Stimulated activated naive CD4-positive, alpha-beta T cell treated with Interleukin-2 at 50 U/mL for 16 hours (primary cell): ENCODE measurements around the gene TNS3.

Source experiments
- DNase-seq: peaks from one replicate; lab custom pipeline; 2025; lab: John Stamatoyannopoulos, UW

The TNS3 gene

DNA sequence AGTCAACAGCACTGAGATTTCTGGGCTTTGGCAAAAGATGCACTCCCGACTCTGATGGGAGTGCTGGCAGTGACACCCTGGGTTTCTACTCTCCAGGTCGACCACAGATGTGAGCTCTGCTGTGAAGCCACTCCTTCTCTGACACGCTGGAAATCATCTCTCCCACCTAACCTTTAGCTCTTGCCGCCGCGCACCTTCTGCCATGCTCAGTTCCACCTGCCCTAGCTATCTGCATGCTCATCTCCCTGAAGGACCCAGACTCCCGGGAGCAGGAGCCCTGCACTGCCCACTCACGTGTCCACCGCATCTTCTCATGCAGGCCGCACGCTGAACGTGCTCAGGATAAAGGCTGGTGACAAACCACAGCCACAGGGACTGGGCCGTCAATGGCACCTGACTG lies 174.8 kb downstream of the TNS3 start:
- no peak for DNase-seq

DNA sequence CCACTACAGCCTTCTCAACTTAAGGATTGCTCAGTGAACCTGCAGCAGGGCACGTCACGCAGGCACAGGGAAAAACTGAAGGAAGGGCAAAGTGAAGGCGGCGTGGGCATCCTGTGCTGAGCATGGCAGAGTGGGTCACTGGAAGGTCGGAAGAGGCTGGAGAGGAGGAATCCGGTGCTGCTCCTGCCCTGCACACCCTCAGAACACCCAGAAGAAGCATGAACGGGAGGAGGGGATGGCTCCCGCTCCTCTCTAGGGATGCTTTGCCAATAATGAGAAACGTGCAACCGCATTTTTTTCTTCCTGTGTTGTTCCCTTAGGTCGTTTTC lies 175.1 kb downstream of the TNS3 start:
- DNase-seq = no peak

DNA sequence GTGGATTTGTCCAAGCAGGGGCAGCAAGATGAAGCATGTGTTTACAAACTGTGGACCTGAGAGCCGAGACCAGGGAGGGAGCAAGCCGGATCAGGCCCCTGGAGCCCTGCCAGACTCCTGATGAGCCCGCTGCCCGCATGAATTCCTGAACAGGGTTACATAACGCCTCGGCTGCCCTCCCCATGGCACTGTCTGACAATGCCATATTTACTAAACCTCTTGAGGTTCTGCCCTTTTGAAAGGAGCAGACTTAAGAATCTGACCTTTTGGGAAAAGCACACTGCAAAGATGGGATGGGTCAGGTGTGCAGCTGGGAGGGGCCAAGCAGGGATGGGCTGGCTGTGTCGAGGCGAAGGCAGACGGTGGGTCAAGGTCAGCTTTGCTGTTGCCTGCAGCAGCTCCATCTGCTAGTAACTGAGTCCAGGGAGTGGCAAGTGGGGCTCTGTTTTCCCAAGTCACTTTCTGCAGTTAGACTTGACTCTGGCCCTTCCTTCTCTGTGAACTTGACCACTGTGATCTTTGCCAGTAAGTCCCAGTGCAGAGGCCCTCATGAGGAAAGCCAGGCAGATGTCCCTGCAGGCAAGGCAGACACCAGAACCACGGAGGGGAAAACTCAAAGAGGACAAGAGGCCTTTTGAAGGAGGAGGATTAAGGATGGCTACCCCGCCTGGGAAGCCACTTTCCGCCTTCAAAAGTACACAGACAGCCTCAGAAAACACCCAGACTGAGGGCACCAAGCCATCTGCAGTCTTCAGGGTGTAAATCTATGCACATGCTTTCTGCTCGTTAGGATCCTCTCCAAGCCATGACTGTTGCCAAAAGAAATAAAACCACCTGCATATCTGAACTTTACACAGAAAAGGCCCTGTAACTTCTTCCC lies 175.8 kb downstream of the TNS3 start:
- DNase-seq = no peak

DNA sequence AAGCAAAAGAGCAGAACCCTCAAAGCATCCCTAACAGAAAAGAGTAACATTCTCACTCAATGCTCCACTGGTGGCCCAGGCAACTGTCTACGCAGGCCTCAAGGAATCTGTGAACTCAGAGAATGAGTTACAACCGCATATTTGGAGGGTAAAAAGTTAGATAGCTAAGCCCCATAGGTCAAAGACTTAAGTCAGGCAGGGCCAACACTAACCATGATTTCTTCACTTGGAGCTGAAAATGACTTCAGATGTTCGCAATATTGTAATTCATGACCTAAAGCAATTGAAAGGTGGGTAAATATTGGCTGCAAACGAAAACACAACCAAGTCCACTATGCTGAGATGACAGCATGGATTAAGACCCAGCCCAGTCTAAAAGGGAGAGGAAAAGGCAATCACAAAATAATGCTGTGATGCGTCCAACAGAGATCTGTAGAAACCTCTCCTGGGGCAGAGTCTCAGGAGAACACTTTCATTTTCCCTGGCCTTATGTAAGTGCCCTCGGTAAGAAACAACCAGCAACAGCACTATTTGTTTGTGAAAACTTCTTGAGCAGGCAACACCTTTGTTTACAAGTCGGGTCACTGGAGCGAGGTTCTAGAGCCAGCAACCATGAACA lies 176.5 kb downstream of the TNS3 start:
- DNase-seq = no peak

DNA sequence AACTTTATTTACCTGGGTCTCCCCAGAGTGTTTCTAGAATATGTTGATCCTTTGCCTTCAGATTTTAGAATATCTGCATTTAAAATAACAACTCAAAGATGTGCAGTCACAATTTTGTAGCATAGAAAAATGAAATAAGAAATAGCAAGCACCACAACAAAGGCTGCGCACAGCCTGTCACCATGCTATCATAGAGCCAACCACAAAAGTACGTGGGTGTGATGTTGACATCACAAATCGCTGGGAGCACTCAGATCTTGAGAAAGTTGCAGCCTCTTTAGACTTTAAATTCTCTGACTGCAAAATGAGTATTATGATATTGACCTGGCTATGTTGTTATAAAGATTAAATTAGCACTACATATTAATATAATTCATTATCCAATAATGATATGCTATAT lies 177.9 kb downstream of the TNS3 start:
- DNase-seq = no peak

DNA sequence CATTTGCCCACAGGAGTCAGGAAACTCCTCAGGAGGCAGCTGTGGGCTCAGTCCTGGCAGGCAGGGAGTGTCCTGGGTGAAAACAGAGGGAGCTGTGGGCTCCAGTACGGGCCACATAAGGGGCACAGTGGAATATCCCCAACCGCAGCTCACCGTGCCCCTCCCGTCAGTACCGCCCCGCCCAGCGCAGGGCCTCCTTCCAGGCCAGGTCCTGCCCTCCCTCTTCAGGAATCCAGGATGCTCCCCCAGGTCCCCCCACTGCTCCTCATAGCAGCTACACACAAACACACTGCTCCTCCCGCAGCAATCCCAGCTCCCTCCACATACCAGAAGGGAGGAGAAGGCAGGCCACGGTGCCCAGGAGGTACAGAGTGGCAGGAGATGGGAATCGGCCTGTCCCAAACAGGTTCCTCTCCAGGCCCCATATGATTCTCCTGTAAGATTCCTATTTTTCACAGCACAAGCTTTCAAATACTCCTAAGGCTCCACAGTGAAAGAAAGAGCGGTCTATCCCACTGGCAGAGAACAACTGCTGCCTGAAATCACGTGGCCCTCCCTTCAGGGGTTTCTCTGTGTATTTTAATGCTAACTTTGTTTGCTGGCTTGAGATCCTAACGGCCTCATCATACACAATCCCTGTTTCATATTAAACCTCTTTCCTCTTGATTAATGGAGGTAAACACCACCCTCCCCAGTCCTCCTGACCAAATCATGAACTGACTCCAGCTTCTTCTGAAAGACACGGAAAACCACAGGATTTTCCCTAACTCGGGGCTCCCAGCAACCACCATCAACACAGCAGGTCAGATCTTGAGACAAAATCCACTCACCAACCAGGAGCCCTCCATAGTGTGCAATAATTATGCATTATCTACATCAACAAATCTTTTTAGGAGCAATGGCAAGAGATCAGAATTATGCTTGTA lies 178.7 kb downstream of the TNS3 start:
- no peak for DNase-seq

DNA sequence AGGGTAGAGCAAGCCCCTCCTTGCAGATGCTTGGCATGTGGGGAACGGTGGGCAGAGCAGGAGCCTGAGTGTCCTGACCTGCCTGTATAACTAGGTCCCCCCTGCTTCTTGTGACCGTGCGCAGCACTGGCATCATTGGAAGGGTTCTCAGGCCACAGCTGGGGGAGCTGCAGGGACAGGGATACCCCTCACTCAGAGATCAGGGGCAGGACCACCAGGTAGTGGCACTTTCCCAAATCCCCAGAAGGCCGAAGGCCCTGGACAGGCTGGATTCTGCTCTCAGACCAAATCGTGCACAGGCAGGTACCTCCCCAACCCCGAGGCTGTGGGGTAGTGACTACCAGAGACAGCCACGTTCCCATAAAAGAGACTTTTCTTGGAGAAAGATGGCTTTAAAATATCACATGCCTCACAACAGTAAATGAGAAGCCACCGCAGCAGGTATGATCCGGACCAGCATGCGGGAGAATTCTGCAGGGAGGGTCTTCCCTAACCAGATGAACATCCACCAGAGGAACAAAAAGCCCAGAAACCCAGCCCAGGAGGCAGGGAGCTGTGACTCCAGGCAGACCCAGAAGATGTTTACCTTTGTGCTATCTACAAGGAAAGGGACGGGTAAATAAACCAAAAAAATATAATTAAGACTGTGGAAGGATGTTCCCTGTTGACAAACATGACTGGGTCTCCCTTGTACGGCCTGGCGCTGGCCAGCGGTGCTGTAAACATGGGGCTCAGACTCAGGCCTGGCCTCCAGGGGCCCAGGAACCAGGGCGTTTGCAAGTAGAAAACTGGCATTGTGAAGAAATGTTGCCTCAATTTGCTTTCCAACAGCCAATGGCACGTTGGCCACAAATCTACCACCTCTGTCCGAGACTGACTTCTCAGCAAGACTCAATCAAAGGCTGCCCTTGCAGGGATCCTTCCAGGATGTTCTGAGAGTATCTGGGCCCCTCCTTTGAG lies 180.0 kb downstream of the TNS3 start:
- no peak for DNase-seq

DNA sequence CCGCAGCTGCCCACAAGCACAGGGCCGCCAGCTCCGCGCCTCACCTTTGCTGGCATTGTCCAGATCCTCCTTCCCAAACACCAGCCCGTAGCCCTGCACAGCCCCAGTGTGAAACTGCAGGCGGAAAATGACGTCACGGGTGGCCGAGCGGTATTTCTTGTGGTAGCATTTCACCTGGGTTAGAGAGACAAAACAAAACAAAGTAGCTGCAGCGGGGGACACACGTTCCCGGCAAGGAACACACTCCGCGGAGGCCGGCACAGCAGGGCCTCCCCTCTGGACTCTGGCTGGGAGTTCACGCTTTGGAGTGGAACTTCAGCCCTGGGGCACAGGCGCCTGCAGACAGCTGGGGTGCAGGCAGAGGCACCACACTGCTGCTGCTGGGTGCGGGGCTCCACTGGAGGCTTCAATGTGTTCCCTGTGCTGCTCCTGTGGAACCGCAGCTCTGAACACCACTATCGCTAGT lies 181.1 kb downstream of the TNS3 start:
- DNase-seq = no peak

DNA sequence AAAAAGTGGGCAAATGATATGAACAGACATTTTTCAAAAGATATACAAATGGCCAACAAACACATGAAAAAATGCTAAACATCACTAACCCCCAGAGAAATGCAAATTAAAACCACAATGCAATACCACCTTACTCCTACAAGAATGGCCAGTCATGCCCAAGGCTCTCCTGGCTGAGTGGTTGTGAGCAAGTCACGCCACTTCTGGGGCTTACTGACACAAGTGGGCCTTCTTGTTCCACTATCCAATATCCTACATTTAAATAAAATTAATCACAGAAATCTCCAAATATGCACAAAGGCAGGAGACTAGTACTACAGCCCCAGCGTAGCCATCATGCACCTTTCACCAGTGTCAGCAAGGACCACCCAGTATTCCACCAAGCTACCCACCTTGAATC lies 181.9 kb downstream of the TNS3 start:
- no peak for DNase-seq

DNA sequence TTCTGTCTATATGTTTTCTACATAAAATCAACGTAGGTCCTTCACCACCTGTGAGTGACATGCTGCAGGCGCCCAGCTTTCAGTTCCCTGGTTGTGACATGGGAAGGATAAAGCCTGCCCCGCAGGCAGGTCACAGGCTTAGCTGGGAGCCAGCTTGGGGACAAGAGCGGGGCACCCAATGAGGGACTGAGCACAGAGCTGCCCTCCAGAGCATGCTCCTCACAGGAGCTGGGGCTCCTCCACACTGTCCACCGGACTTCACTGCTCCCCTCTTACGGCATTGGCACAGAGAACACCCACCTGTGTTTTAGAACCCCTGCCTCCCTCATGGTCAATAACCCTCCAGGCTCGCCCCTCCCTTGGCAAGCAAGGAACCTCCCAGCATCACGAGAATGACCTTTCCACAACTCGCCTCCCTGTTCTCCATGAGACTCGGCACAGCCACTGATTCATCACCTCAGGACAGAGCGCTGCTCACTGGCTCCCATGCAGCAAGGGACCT lies 187.1 kb downstream of the TNS3 start:
- no peak for DNase-seq

DNA sequence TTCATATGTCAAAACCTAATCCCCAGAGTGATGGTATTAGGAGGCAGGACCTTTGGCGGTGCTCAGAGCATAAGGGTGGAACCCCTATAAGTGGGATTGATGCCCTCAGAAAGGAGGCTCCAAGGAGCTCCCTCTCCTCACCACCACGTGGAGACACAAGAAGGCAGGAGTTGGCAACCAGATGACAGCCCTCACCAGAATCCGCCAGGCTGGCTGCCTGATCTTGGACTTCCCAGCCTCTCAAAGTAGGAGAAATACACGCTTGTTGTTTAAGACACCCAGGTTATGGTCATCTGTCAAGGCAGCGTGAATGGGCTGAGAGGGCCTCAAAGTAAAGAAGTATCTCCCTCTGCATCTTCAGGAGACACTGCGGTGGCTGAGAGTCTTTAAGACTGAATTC lies 187.7 kb downstream of the TNS3 start:
- no peak for DNase-seq

DNA sequence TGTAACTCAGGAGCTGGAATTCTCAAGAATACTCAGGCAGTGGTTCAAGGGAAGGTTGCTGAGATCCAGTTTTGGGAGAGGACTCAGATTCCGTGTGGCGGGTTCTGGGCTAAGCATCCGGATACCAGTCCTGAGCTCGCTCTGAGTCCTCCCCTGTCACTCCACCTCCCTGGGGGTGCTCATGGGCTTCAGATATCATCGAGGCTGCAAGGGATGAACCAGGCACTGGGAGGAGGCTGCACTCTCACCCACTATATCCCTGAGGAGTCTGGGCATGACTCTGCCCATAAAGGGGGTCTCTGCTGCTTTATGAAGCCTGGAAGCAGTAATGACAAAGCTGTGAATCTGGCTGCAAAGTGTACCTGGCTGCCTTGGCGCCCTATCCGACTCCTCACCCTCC lies 188.5 kb downstream of the TNS3 start:
- no peak for DNase-seq

DNA sequence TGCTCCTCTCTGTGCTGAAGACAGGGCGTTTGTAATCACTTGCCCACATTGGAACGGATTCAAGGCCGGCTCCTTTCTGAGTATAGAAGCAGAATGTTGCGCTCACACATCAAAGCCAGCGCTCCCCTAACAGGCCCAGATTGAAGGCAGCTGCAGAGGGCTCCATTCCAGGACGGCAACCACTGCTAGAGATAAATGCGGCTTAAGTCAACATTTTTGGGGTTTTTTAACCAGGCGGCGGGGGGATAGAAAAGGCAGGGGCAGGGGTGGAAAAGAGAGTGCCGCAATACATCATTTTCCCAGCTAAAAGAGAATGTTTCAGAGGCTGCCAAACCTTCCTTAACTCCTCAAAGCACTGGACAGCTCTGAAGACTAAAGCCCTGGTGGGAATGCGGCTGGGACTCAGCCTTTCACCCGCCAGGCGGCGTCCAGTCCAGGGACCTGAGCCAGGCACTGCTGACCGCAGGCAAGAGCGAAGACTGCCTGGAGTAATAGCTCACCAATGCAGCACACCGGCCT lies 189.6 kb downstream of the TNS3 start:
- DNase-seq = no peak

DNA sequence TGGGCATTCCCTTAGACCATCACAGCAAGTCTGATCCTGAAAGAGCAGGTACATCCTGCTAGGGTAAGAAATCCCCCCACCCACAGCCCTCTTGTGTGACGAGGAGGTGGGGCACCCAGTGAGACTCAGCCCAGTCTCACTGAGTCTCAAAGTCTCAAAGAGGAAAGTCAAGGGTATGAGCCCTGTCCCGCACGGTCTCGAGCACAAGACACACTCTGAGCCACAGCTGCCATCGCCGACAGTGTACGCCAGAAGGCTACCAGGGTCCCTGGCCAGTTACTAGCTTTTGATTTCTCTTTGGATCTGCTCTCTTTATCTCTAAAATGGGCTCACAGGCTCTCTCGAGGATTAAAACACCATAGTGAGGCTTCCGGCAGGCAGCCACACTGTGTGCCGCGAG lies 190.2 kb downstream of the TNS3 start:
- DNase-seq = no peak

DNA sequence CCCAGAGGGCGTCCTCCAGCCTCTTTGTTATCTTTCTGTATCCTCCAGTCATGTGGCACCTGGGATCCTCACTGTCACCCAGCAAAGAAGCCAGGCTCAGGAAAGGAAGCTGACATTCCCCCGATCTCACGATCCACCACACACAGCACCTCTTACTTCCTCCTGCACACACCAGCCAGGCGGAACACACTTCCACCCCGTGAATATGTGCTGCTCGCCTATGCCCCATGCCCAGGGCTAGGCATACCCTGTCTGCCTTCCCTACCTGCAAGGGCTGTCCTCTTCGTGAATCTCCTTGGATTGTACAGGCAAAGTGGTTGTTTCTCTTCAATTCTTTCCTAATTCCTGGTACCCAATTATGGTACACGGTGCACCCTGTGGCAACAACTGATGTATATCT lies 191.0 kb downstream of the TNS3 start:
- no peak for DNase-seq

DNA sequence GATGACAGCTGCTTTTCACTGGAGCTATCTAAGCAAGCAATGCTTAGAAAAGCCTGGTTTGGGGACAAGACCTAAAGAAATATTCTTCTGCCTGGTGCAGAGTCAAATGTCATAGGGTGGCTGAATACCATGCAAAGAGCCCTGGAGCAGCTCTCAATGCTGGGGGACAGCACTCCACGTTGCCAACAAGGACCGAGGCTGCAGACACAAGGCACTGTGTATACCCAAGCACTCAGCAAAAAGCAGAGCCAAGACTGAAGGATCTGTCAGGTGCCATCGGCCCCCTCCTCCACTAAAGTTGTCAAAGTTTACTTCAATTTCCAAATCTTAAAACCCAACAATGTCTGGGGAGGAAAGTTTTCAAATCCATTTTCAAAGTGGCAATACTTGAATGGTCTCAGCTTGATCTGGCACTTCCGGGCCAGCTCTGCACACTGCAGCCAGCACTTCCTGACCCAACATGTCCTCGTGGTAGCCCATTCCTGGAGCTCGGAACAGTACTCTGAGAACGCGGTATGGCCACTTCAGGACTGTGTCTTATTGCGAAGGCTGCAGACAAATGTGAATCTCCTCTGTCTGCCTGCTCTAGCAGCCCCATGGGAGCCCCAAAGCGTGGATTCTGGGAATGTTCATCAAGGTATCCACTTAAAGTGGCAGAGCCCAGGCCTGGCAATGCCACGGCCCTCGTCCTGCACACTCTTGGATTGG lies 191.8 kb downstream of the TNS3 start:
- no peak for DNase-seq

DNA sequence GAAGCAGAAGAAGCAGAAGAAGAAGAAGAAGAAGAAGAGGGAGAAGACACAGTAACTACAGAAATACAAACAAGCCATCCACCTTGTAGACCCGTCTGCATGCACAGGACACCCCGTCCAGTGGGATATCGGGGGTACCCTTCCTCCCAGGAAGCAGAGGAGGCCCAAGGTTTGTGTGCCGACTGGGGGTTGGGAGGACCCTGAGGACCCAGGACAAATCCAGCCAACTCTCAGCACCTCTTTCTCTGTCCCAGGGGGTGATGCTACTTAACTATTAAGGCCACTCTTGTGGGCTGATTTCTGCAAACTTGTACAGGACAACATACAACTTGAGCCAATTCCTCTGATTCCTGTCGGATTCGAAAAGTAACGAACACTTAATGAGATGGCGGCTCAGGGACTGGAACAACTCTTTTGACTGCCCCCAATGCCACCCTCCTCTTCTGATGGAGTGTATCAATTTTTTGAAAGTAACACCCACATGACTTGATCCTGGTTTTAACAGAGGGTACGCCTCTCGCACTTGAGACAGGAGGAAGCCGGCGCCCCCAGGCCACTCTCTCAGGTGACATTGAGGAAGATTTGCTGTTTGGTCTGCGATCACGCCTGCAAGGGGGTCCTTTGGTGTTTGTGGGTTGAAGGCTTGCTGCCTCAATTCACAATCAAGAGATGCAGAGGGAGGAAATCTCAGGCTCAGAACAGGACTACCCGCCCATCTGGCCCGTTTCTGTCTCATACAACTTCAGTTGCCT lies 192.6 kb downstream of the TNS3 start:
- no peak for DNase-seq

DNA sequence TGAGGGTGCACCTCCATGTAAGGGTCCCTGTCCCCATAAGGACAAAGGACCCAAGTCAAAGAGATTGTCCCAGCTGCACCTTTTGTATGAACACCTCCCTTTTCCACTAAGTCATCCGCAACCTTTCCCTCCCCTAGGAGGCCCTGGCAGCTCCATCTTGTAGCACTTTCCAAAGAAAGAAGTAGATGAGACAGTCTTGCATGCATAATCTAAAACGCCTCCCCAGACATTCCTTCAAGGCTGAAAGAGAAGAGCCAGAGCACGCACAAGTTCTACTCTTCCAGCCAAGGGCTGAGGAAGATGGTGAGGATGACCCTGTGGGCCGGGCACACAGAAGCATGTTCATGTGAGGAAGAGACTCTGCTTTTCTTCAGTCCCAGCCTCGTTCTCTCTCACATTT lies 194.4 kb downstream of the TNS3 start:
- no peak for DNase-seq

DNA sequence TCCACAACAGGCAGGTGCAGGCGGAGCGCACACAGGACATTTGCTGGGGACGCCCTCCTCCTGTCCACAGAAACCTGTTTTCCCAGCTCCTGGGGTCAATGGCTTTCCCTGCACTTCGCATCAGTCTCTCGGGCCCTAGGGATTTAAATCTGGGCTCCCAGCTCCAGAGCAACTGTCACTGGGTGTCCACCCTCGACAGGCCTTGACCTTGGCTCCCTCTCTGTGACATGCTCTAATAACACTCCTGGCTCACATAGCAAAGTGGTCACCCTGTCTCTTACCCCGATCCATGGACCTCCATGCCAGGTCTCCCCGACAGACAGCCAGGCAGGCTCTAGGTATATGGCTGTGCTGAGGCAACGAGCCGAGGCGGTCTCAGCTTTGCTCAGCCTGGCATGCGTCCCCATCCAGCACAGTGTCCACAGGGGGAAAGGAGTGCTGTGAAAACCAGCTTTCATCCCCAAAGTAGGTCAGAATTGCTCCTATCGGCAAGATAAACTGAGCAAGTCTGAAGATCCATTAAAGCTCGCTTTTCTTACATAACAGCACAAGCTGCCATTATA lies 195.6 kb downstream of the TNS3 start:
- DNase-seq = no peak
